Heart left ventricle (tissue), 16 donors: ENCODE measurements around the gene PIK3R6. TPM values are rescaled to one million over a fixed set of nuclear protein-coding genes. Genes with fewer than 3 reads are reported as not detected.
"Not testable (repeated sequence)": the region's sequence is repeated elsewhere in the genome, so short reads cannot be mapped to it uniquely, and the experiment has no call there.

Experiments used
- ATAC-seq, 4 donors: fragments of 200-7000 bp; cut with Tn5 transposase; one replicate each; pipeline ENCODE4 v1.9.1; 2020 to 2022; ENCODE audit warnings: moderate library complexity in 4 of 4, mild to moderate bottlenecking in 3 of 4, moderate number of reproducible peaks in 1 of 4
- DNase-seq, 5 donors: peaks; one replicate each; pipeline ENCODE4 v3.0.0-alpha.2; 2020
- H3K27ac ChIP-seq, 12 donors: fragments of 200-600 bp; sonication (generic) in 4 of 12; one replicate each; pipeline versions ENCODE4 v1.5.0 to v1.8.0; 2016 to 2022; ENCODE audit warnings: mild to moderate bottlenecking in 2 of 12
- H3K27me3 ChIP-seq, 9 donors: fragments of 200-600 bp; sonication (generic) in 2 of 9; one replicate each; pipeline versions ENCODE4 v1.5.1 to v1.8.0; 2016 to 2022; ENCODE audit warnings: mild to moderate bottlenecking in 3 of 9
- H3K36me3 ChIP-seq, 9 donors: fragments of 200-600 bp; sonication (generic) in 2 of 9; one replicate each; pipeline versions ENCODE4 v1.5.0 to v1.8.0; 2018 to 2022; ENCODE audit warnings: mild to moderate bottlenecking in 2 of 9
- H3K4me1 ChIP-seq, 12 donors: fragments of 200-600 bp; sonication (generic) in 4 of 12; one replicate each; pipeline versions ENCODE4 v1.5.0 to v1.8.0; 2016 to 2022; ENCODE audit warnings: mild to moderate bottlenecking in 3 of 12
- H3K4me3 ChIP-seq, 12 donors: fragments of 200-600 bp; sonication (generic) in 4 of 12; one replicate each; pipeline versions ENCODE4 v1.5.0 to v1.8.0; 2017 to 2022; ENCODE audit warnings: mild to moderate bottlenecking in 9 of 12, moderate library complexity in 4 of 12
- H3K9me3 ChIP-seq, 12 donors: fragments of 200-600 bp; sonication (generic) in 4 of 12; one replicate each; pipeline versions ENCODE4 v1.5.0 to v1.8.0; 2016 to 2022; ENCODE audit warnings: mild to moderate bottlenecking in 1 of 12
- CTCF ChIP-seq, 12 donors: fragments of 200-600 bp; sonication (generic) in 4 of 12; IDR thresholded peaks; one replicate each; pipeline versions ENCODE4 v1.5.0 to v1.8.0; 2018 to 2022; ENCODE audit warnings: antibody characterized with exemption in 12 of 12, mild to moderate bottlenecking in 5 of 12
- POLR2A ChIP-seq, 2 donors: fragments of 450-650 bp; IDR thresholded peaks; one replicate each; pipeline ENCODE4 v1.6.1; 2017; ENCODE audit warnings: antibody characterized with exemption in 2 of 2, mild to moderate bottlenecking in 2 of 2, moderate library complexity in 2 of 2
- WGBS, 4 donors: extraction: QIAGEN DNeasy Blood & Tissue Kit in 2 of 4; methylation state at CpG; one replicate each; pipeline versions ENCODE4 v1.1.5 to v1.1.7; 2013 to 2018; 5-methylcytosine and 5-hydroxymethylcytosine counted together
- intact Hi-C, 10 donors: fragments of 100-400 bp; cut with DNase I; formaldehyde crosslinking; loops; one replicate each; pipeline versions ENCODE4 v1.11.1 to v1.14.2; 2022
- polyA plus RNA-seq, 2 donors: library from polyadenylated mRNA; stranded (reverse); fragments of 200-250 nt; gene quantifications; one replicate each; pipeline ENCODE4 v1.2.3, GENCODE V29; 2013
- total RNA-seq, 9 donors: library from RNA; depleted of rRNA in 2 of 9; stranded (reverse); fragments of >200 nt in 2 of 9; fragmentation: NEBNext Ultra II Directional in 3 of 9; extraction: Animal tissue kit (Norgen Biotek cat#: 25700) in 3 of 9; gene quantifications; one replicate each; pipeline versions ENCODE4 v1.1.0 to v1.2.4, GENCODE V29; 2016 to 2023
- donor health status: ischemic (EF 13 %, LVEDD 7.1; RV severe dilation, severe dysfunction).
- donor health status: healthy with polysubstance abuse.
- donor health status: DM: no; HTN: yes; CAD: no.
- donor health status: DM: no; HTN: no; CAD: no.
- donor health status: ischemic (EF 25% LVEDD 6.9; RV normal size, moderate dysfunction).
- donor health status: ischemic (EF 25% LVEDD 5.7; RV mildly dilated, moderate dysfunction).
- donor health status: healthy.
- donor health status: DM: yes; HTN: yes; CAD: no.
- donor health status: ischemic (EF 35%, LVEDD 5.7; RV mildly dilated, moderate dysfunction).
- donor health status: nonischemic (EF 11% LVEDD 7.7; RV severe dilation, severe dysfunction).
- donor health status: DM: yes; HTN: yes; CAD: no.
- donor health status: PGD.
- donor health status: ischemic (EF 29% LVEDD 5.4; RV normal size, mild dysfunction).
- donor health status: nonischemic (EF 23%, LVEDD 6.1; RV moderate dilation, normal function).

Gene PIK3R6
- total and polyA plus RNA-seq, 11 donors: 0.21 to 5.4 (median 1.0) TPM

- WGBS, 4 donors: 58 to 67% (median 62%) methylated on average over 35 to 39 of the region's 39 CpGs
- no peak for TF ChIP-seq POLR2A (IDR thresholded peaks at IDR 0.05)
- peak in 11 of 12 donors; percentile 24 to 60 (median 44) for TF ChIP-seq CTCF (IDR thresholded peaks at IDR 0.05)
- Histone ChIP-seq H3K9me3 (no peaks in the 10 kb centered on the region), H3K4me1 (peaks cover 0 to 14% (median 4%) of the 10 kb centered on the region in 12 donors), H3K36me3 (peaks cover 0 to 73% (median 0%) of the 10 kb centered on the region in 9 donors), H3K27me3 (no peaks in the 10 kb centered on the region), H3K4me3 (no peak overlapping the region), H3K27ac (peak overlapping the region in 4 of 12 donors; percentile 10 to 46 (median 36))
- peak; percentile 44 to 80 (median 57) for DNase-seq
- peak; percentile 60 to 92 (median 73) for ATAC-seq
- intact Hi-C loops: loop anchor here in 1 of 10 donors (5.0 kb wide), 1 partner anchor 41 kb away; no protein-coding TSS in a partner anchor
Observed at GRCh38 chr17:8887834-8888703, 20.6 kb upstream of the PIK3R6 start.

- H3K4me3 ChIP-seq: no peak overlapping the region
- peaks cover 0 to 14% (median 4%) of the 10 kb centered on the region in 12 donors for H3K4me1 ChIP-seq
- DNase-seq (peak in 1 of 5 donors; percentile 10), ATAC-seq (no peak)
- peaks cover 0 to 78% (median 0%) of the 10 kb centered on the region in 9 donors for H3K36me3 ChIP-seq
- TF ChIP-seq POLR2A (IDR thresholded peaks at IDR 0.05) (no peak), CTCF (IDR thresholded peaks at IDR 0.05) (no peak)
- intact Hi-C loops: loop anchor here in 1 of 10 donors (5.0 kb wide), 1 partner anchor 40 kb away; no protein-coding TSS in a partner anchor
- 95 to 99% (median 96%) methylated on average over 10 to 11 of the region's 11 CpGs for WGBS, 4 donors
- no peaks in the 10 kb centered on the region for H3K9me3 ChIP-seq
- H3K27me3 ChIP-seq: no peaks in the 10 kb centered on the region
- H3K27ac ChIP-seq: no peak overlapping the region
Observed at GRCh38 chr17:8887301-8887700, 19.8 kb upstream of the PIK3R6 start.

- H3K4me3 ChIP-seq: no peak overlapping the region
- intact Hi-C loops: loop anchor here in 1 of 10 donors (5.0 kb wide), 1 partner anchor 39 kb away; no protein-coding TSS in a partner anchor
- 79 to 91% (median 88%) methylated on average over 22 to 23 of the region's 23 CpGs for WGBS, 4 donors
- no peaks in the 10 kb centered on the region for H3K9me3 ChIP-seq
- no peak for ATAC-seq
- peaks cover 0 to 14% (median 4%) of the 10 kb centered on the region in 12 donors for H3K4me1 ChIP-seq
- DNase-seq: peak in 1 of 5 donors; percentile 22
- no peak overlapping the region for H3K27ac ChIP-seq
- H3K27me3 ChIP-seq: no peaks in the 10 kb centered on the region
- H3K36me3 ChIP-seq: peaks cover 0 to 78% (median 0%) of the 10 kb centered on the region in 9 donors
- TF ChIP-seq POLR2A (IDR thresholded peaks at IDR 0.05): no peak
- TF ChIP-seq CTCF (IDR thresholded peaks at IDR 0.05): no peak
Observed at GRCh38 chr17:8885967-8886684, 18.7 kb upstream of the PIK3R6 start.

GRCh38 chr17:8885163-8885966, 17.9 kb upstream of the PIK3R6 start:
- not testable (repeated sequence) for H3K27me3 ChIP-seq, H3K4me3 ChIP-seq, H3K27ac ChIP-seq, ATAC-seq, H3K9me3 ChIP-seq
- H3K4me1 ChIP-seq: peaks cover 0 to 14% (median 4%) of the 10 kb centered on the region in 12 donors
- peak in 1 of 5 donors; percentile 16 for DNase-seq
- intact Hi-C loops: loop anchor here in 1 of 10 donors (5.0 kb wide), 1 partner anchor 38 kb away; no protein-coding TSS in a partner anchor
- WGBS, 4 donors: 66 to 82% (median 77%) methylated on average over 17 to 30 of the region's 30 CpGs
- H3K36me3 ChIP-seq: peaks cover 0 to 78% (median 0%) of the 10 kb centered on the region in 9 donors
